ENCODE measurements around the gene CES3.
"Not testable (repeated sequence)": the region's sequence is repeated elsewhere in the genome, so short reads cannot be mapped to it uniquely, and the experiment has no call there.

The CES3 gene

GRCh38 chr16:66950971-66951790 is 9.9 kb upstream of the CES3 start:
- H3K9ac ChIP-seq (ENCODE audit: low read length in 5 of 5), result no peak overlapping the region
- no peaks in the 10 kb centered on the region for H3K9me3 ChIP-seq (ENCODE audit: control insufficient read depth in 5 of 5, low read length in 5 of 5)
- no peak overlapping the region for H3K27ac ChIP-seq (ENCODE audit: low read depth, low read length)
- H3K4me3 ChIP-seq (ENCODE audit: low read depth in 1 of 5, low read length in 5 of 5), result no peak overlapping the region
- H3K27me3 ChIP-seq (ENCODE audit: control insufficient read depth in 5 of 5, insufficient read depth in 4 of 5, low read length in 5 of 5), result peaks cover 0 to 14% (median 7%) of the 10 kb centered on the region in 5 donors
- peaks cover 0 to 30% (median 23%) of the 10 kb centered on the region in 5 donors for H3K4me1 ChIP-seq (ENCODE audit: control insufficient read depth in 5 of 5, insufficient read depth in 5 of 5, low read length in 5 of 5)
- H3K36me3 ChIP-seq (ENCODE audit: control insufficient read depth in 5 of 5, insufficient read depth in 5 of 5, low read length in 5 of 5), result no peaks in the 10 kb centered on the region

- Histone ChIP-seq H3K9me3 (ENCODE audit: control insufficient read depth in 5 of 5, low read length in 5 of 5) (no peaks in the 10 kb centered on the region), H3K27ac (ENCODE audit: low read depth, low read length) (no peak overlapping the region), H3K27me3 (ENCODE audit: control insufficient read depth in 5 of 5, insufficient read depth in 4 of 5, low read length in 5 of 5) (peaks cover 0 to 14% (median 7%) of the 10 kb centered on the region in 5 donors), H3K4me1 (ENCODE audit: control insufficient read depth in 5 of 5, insufficient read depth in 5 of 5, low read length in 5 of 5) (peaks cover 0 to 27% (median 20%) of the 10 kb centered on the region in 5 donors), H3K9ac (ENCODE audit: low read length in 5 of 5) (no peak overlapping the region), H3K36me3 (ENCODE audit: control insufficient read depth in 5 of 5, insufficient read depth in 5 of 5, low read length in 5 of 5) (no peaks in the 10 kb centered on the region), H3K4me3 (ENCODE audit: low read depth in 1 of 5, low read length in 5 of 5) (no peak overlapping the region)
Observed at GRCh38 chr16:66952430-66953110, 8.5 kb upstream of the CES3 start.

- Histone ChIP-seq H3K36me3 (ENCODE audit: control insufficient read depth in 5 of 5, insufficient read depth in 5 of 5, low read length in 5 of 5) (no peaks in the 10 kb centered on the region), H3K4me1 (ENCODE audit: control insufficient read depth in 5 of 5, insufficient read depth in 5 of 5, low read length in 5 of 5) (peaks cover 0 to 17% (median 10%) of the 10 kb centered on the region in 5 donors), H3K27ac (ENCODE audit: low read depth, low read length) (no peak overlapping the region), H3K4me3 (ENCODE audit: low read depth in 1 of 5, low read length in 5 of 5) (no peak overlapping the region), H3K9me3 (ENCODE audit: control insufficient read depth in 5 of 5, low read length in 5 of 5) (no peaks in the 10 kb centered on the region), H3K27me3 (ENCODE audit: control insufficient read depth in 5 of 5, insufficient read depth in 4 of 5, low read length in 5 of 5) (peaks cover 0 to 13% (median 7%) of the 10 kb centered on the region in 5 donors), H3K9ac (ENCODE audit: low read length in 5 of 5) (no peak overlapping the region)
Observed at GRCh38 chr16:66953462-66954096, 7.5 kb upstream of the CES3 start.

DNA sequence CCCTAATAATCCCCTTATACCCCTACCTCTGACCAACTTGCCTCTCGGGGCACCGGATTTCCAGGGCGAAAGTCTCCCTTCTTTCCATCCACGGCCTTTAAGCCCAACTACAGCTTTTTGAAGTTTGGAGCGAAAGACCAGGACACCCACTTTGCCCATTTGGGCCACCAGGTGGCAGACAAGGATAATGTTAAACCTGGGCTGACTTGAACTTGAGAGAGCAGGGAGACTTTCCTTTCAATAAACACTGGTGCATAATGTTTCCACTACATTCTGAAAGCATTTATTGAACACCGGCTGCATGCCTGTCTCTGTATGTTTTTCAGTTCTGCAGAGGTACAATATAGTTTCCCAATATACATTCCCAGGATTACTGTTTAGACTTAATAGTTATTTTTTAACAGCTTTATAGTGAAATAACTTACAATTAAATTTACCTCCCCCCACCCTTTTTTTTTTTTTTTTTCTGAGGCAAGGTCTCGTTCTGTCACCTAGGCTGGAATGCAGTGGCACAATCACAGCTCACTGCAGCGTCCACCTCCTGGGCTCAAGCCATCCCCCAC is 6.9 kb upstream of the CES3 start:
- no peak overlapping the region for H3K4me3 ChIP-seq (ENCODE audit: low read depth in 1 of 5, low read length in 5 of 5)
- peaks cover 0 to 11% (median 4%) of the 10 kb centered on the region in 5 donors for H3K27me3 ChIP-seq (ENCODE audit: control insufficient read depth in 5 of 5, insufficient read depth in 4 of 5, low read length in 5 of 5)
- no peak overlapping the region for H3K9ac ChIP-seq (ENCODE audit: low read length in 5 of 5)
- no peaks in the 10 kb centered on the region for H3K9me3 ChIP-seq (ENCODE audit: control insufficient read depth in 5 of 5, low read length in 5 of 5)
- H3K36me3 ChIP-seq (ENCODE audit: control insufficient read depth in 5 of 5, insufficient read depth in 5 of 5, low read length in 5 of 5), result no peaks in the 10 kb centered on the region
- H3K27ac ChIP-seq (ENCODE audit: low read depth, low read length), result no peak overlapping the region
- H3K4me1 ChIP-seq (ENCODE audit: control insufficient read depth in 5 of 5, insufficient read depth in 5 of 5, low read length in 5 of 5), result peaks cover 1 to 14% (median 7%) of the 10 kb centered on the region in 5 donors

DNA sequence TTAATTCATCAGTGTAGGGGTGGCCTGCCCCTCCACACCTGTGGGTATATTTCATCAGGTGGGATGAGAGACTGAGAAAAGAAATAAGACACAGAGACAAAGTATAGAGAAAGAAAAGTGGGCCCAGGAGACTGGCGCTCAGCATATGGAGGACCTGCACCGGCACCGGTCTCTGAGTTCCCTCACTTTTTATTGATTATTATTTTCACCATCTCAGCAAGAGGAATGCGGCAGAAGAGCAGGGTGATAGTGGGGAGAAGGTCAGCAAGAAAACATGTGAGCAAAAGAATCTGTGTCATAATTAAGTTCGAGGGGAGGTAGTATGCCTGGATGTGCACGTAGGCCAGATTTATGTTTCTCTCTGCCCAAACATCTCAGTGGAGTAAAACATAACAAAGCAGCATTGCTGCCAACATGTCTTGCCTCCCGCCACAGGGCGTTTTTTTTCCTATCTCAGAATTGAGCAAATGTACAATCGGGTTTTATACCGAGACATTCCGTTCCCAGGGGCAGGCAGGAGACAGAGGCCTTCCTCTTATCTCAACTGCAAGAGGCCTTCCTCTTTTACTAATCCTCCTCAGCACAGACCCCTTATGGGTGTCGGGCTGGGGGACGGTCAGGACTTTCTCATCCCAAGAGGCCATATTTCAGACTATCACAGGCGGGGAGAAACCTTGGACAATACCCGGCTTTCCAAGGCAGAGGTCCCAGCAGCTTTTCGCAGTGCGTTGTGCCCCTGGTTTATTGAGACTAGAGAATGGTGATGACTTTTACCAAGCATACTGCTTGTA is 5.5 kb upstream of the CES3 start:
- not testable (repeated sequence) for H3K36me3 ChIP-seq (ENCODE audit: control insufficient read depth in 5 of 5, insufficient read depth in 5 of 5, low read length in 5 of 5); H3K9me3 ChIP-seq (ENCODE audit: control insufficient read depth in 5 of 5, low read length in 5 of 5); H3K27me3 ChIP-seq (ENCODE audit: control insufficient read depth in 5 of 5, insufficient read depth in 4 of 5, low read length in 5 of 5); H3K27ac ChIP-seq (ENCODE audit: low read depth, low read length); H3K9ac ChIP-seq (ENCODE audit: low read length in 5 of 5); H3K4me3 ChIP-seq (ENCODE audit: low read depth in 1 of 5, low read length in 5 of 5)
- peaks cover 1 to 20% (median 15%) of the 10 kb centered on the region in 5 donors for H3K4me1 ChIP-seq (ENCODE audit: control insufficient read depth in 5 of 5, insufficient read depth in 5 of 5, low read length in 5 of 5)

DNA sequence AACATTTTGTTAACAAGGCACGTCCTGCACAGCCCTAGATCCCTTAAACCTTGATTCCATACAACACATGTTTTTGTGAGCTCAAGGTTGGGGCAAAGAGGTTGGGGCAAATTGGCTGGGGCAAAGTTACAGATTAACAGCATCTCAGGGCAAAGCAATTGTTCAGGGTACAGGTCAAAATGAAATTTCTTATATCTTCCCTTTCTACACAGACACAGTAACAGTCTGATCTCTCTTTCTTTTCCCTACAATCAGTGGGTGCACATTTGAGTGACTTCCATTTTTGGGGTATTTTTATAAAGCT is 5.0 kb upstream of the CES3 start:
- not testable (repeated sequence) for H3K36me3 ChIP-seq (ENCODE audit: control insufficient read depth in 5 of 5, insufficient read depth in 5 of 5, low read length in 5 of 5); H3K27ac ChIP-seq (ENCODE audit: low read depth, low read length); H3K9ac ChIP-seq (ENCODE audit: low read length in 5 of 5); H3K27me3 ChIP-seq (ENCODE audit: control insufficient read depth in 5 of 5, insufficient read depth in 4 of 5, low read length in 5 of 5); H3K4me3 ChIP-seq (ENCODE audit: low read depth in 1 of 5, low read length in 5 of 5); H3K9me3 ChIP-seq (ENCODE audit: control insufficient read depth in 5 of 5, low read length in 5 of 5)
- peaks cover 1 to 26% (median 20%) of the 10 kb centered on the region in 5 donors for H3K4me1 ChIP-seq (ENCODE audit: control insufficient read depth in 5 of 5, insufficient read depth in 5 of 5, low read length in 5 of 5)

DNA sequence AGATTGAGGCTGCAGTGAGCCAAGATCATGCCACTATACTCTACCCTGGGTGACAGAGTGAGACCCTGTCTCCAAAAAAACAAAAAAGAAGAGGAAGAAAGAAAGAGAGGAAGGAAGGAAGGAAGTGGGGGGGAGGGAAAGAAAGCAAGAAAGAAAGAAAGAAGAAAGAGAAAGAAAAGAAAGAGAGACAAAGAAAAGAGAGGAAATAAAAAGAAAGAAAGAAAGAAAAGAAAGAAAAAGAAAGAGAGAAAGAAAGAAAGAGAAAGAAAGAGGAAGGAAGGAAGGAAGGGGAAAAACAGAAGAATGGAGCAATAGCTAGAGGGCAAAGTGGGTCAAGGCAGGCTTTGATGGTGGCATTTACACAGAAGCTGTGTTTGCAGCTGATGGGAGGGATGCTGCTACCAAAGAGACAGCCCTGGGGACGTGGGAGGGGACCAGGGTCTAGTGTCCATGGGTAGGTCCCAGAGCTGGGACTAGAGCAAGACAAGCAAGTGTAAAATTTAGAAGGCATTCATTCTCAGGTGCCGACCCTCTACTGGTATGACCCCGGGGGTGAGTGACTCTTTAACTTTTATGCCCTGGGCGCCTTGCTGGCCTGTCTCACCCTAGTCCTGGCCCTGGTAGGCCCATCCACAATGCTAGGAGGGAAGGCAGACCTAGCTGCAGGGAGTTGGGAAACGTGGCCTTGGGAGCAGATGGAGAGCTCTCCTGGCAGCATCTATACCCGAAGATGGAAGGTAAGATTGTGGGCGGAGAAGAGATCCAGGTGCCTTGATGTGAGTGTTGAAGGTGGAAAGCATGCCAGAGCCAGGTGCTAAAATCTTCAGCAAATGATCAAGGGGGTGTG is 2.0 kb upstream of the CES3 start:
- H3K27ac ChIP-seq (ENCODE audit: low read depth, low read length), result no peak overlapping the region
- no peak overlapping the region for H3K4me3 ChIP-seq (ENCODE audit: low read depth in 1 of 5, low read length in 5 of 5)
- no peaks in the 10 kb centered on the region for H3K9me3 ChIP-seq (ENCODE audit: control insufficient read depth in 5 of 5, low read length in 5 of 5)
- no peaks in the 10 kb centered on the region for H3K36me3 ChIP-seq (ENCODE audit: control insufficient read depth in 5 of 5, insufficient read depth in 5 of 5, low read length in 5 of 5)
- H3K9ac ChIP-seq (ENCODE audit: low read length in 5 of 5), result peak overlapping the region in 1 of 5 donors; percentile 18
- peaks cover 5 to 46% (median 42%) of the 10 kb centered on the region in 5 donors for H3K4me1 ChIP-seq (ENCODE audit: control insufficient read depth in 5 of 5, insufficient read depth in 5 of 5, low read length in 5 of 5)
- H3K27me3 ChIP-seq (ENCODE audit: control insufficient read depth in 5 of 5, insufficient read depth in 4 of 5, low read length in 5 of 5), result no peaks in the 10 kb centered on the region

DNA sequence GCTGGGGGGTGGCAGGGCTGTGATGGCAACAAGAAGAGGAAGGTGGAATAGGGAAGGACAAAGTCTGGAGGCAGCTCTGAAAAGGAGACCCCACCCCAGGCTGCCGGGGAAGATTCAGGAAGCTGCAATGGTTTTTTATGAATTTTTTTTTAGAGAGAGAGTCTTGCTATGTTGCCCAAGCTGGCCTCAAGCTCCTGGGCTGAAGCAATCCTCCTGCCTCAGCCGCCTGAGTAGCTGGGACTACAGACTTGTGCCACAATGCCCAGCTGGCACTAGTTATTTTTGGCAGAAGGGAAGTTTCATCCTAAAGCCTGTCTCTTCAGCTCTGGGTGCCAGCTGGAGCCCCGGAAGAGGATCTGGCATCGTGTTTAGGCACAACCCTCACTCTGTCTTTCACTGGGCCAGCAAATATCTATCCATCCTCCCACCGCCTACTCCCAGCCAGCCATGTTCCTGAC is 1.3 kb upstream of the CES3 start:
- Histone ChIP-seq H3K9me3 (ENCODE audit: control insufficient read depth in 5 of 5, low read length in 5 of 5) (no peaks in the 10 kb centered on the region), H3K4me1 (ENCODE audit: control insufficient read depth in 5 of 5, insufficient read depth in 5 of 5, low read length in 5 of 5) (peaks cover 5 to 52% (median 48%) of the 10 kb centered on the region in 5 donors), H3K27ac (ENCODE audit: low read depth, low read length) (no peak overlapping the region), H3K9ac (ENCODE audit: low read length in 5 of 5) (no peak overlapping the region), H3K36me3 (ENCODE audit: control insufficient read depth in 5 of 5, insufficient read depth in 5 of 5, low read length in 5 of 5) (no peaks in the 10 kb centered on the region), H3K4me3 (ENCODE audit: low read depth in 1 of 5, low read length in 5 of 5) (no peak overlapping the region), H3K27me3 (ENCODE audit: control insufficient read depth in 5 of 5, insufficient read depth in 4 of 5, low read length in 5 of 5) (no peaks in the 10 kb centered on the region)

GRCh38 chr16:66960270-66960669 is 796 bp upstream of the CES3 start:
- H3K36me3 ChIP-seq (ENCODE audit: control insufficient read depth in 5 of 5, insufficient read depth in 5 of 5, low read length in 5 of 5), result no peaks in the 10 kb centered on the region
- no peaks in the 10 kb centered on the region for H3K9me3 ChIP-seq (ENCODE audit: control insufficient read depth in 5 of 5, low read length in 5 of 5)
- peaks cover 5 to 53% (median 48%) of the 10 kb centered on the region in 5 donors for H3K4me1 ChIP-seq (ENCODE audit: control insufficient read depth in 5 of 5, insufficient read depth in 5 of 5, low read length in 5 of 5)
- no peaks in the 10 kb centered on the region for H3K27me3 ChIP-seq (ENCODE audit: control insufficient read depth in 5 of 5, insufficient read depth in 4 of 5, low read length in 5 of 5)
- no peak overlapping the region for H3K27ac ChIP-seq (ENCODE audit: low read depth, low read length)
- H3K4me3 ChIP-seq (ENCODE audit: low read depth in 1 of 5, low read length in 5 of 5), result no peak overlapping the region
- H3K9ac ChIP-seq (ENCODE audit: low read length in 5 of 5), result no peak overlapping the region

Measured in subcutaneous abdominal adipose tissue (tissue), 5 donors.